Measurements from ENCODE around the gene CD81.

- TF ChIP-seq EZH2 (IDR thresholded peaks at IDR 0.05; ENCODE audit: borderline replicate concordance, low read depth, low read length, poor library complexity, severe bottlenecking) (no peak), CTCF (conservative IDR thresholded peaks at IDR 0.05; ENCODE audit: low read depth, low read length) (no peak)
These were observed 48.4 kb downstream of the CD81 start for GRCh38 chr11:2425506-2425905.

All from A673 (cell line).